Uterus (tissue), 4 donors: Measurements from ENCODE around the gene TMCO4. TPM values are rescaled to one million over a fixed set of nuclear protein-coding genes. Genes with fewer than 3 reads are reported as not detected.
A peak's percentile ranks its signal among the peaks of the same experiment; 100 is the strongest.

Experiments
- DNase-seq, 2 donors: peaks; one replicate each; pipeline ENCODE4 v3.0.0-alpha.2; 2019 to 2020
- H3K27ac ChIP-seq, 2 donors: fragments of 200-600 bp; sonication (generic); 1 replicate in 1 of 2; 2 replicates in 1 of 2; pipeline ENCODE4 v1.5.1; 2016 to 2018
- H3K27me3 ChIP-seq, 2 donors: fragments of 200-600 bp; sonication (generic); one replicate each; pipeline ENCODE4 v1.5.1; 2018 to 2019; ENCODE audit warnings: control low read depth in 1 of 2
- H3K36me3 ChIP-seq, 2 donors: fragments of 200-600 bp; sonication (generic); one replicate each; pipeline ENCODE4 v1.5.1; 2019; ENCODE audit warnings: control low read depth in 1 of 2
- H3K4me1 ChIP-seq, 2 donors: fragments of 200-600 bp; sonication (generic); one replicate each; pipeline ENCODE4 v1.5.1; 2018 to 2019; ENCODE audit warnings: control low read depth in 1 of 2
- H3K4me3 ChIP-seq, 2 donors: fragments of 200-600 bp; sonication (generic); 1 replicate in 1 of 2; 2 replicates in 1 of 2; pipeline ENCODE4 v1.5.1; 2018 to 2019; ENCODE audit warnings: mild to moderate bottlenecking in 1 of 2
- H3K9me3 ChIP-seq, 2 donors: fragments of 200-600 bp; sonication (generic); one replicate each; pipeline ENCODE4 v1.5.1; 2019; ENCODE audit warnings: control low read depth in 1 of 2
- POLR2A ChIP-seq, 2 donors: fragments of 450-650 bp; IDR thresholded peaks; one replicate each; pipeline ENCODE4 v1.6.1; 2016; ENCODE audit warnings: antibody characterized with exemption in 2 of 2, mild to moderate bottlenecking in 1 of 2, moderate library complexity in 1 of 2
- intact Hi-C: fragments of 100-400 bp; cut with DNase I; formaldehyde crosslinking; loops from one replicate; pipeline ENCODE4 v1.15.1; 2023; ENCODE audit warnings: low total_unique reads
- total RNA-seq, 4 donors: library from RNA; depleted of rRNA in 3 of 4; stranded (reverse); fragments of >200 nt in 3 of 4; gene quantifications; one replicate each; pipeline versions ENCODE4 v1.1.0 to v1.2.4, GENCODE V29; 2014 to 2023
- TF ChIP-seq, protein P1 (sequence below), 4 experiments: fragments of 200-600 bp in 2 of 4; fragments of 450-650 bp in 2 of 4; sonication (generic) in 2 of 4; IDR thresholded peaks; one replicate each; pipeline ENCODE4 v1.5.1; 2016 to 2019; ENCODE audit warnings: antibody characterized with exemption in 4 of 4, mild to moderate bottlenecking in 2 of 4, moderate library complexity in 1 of 4
- donor health status: DM: yes; HTN: yes; CAD: no.

The TMCO4 gene
- total RNA-seq, 4 donors from 2014 or later: 11.8 to 41.2 (median 21.8) TPM

DNA sequence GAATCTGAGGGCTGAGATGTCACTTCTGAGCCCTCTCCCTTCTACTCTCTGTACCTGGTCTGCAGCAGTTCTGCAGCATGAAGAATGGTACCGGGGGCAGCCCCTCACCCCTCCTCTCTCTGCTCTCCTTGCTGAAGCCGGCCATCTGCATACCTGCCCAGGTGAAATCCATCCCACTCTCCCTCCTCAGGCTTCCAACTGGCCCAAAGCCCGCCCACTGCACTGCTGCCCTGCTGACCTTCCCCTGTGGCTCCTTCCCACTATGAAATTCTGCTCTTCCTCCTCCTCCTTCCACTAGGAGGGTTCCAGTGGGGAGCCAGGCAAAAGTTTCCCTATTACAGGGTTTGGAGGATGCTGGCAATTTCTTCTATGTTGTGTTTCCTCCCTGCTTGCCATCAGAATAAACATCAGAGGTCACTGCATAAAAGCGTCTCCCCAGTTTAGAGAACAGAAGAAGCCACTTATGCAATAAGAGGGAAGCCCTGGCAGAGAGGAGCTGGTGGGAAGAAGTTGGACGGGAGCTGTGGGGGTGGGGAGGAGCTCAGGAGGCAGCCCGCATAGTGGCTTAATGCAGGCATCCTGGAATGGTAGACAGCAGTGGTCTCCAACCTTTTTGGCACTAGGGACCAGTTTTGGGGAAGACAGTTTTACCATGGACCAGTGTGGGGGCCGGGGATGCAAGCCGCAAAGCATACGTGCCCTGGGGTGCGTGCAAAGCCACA is 30.3 kb downstream of the TMCO4 start:
- TF ChIP-seq, protein P1, sequence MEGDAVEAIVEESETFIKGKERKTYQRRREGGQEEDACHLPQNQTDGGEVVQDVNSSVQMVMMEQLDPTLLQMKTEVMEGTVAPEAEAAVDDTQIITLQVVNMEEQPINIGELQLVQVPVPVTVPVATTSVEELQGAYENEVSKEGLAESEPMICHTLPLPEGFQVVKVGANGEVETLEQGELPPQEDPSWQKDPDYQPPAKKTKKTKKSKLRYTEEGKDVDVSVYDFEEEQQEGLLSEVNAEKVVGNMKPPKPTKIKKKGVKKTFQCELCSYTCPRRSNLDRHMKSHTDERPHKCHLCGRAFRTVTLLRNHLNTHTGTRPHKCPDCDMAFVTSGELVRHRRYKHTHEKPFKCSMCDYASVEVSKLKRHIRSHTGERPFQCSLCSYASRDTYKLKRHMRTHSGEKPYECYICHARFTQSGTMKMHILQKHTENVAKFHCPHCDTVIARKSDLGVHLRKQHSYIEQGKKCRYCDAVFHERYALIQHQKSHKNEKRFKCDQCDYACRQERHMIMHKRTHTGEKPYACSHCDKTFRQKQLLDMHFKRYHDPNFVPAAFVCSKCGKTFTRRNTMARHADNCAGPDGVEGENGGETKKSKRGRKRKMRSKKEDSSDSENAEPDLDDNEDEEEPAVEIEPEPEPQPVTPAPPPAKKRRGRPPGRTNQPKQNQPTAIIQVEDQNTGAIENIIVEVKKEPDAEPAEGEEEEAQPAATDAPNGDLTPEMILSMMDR (IDR thresholded peaks at IDR 0.05): no peak
- no peak for DNase-seq
- no peaks in the 10 kb centered on the region for H3K27me3 ChIP-seq
- no peak overlapping the region for H3K27ac ChIP-seq
- intact Hi-C loops: no loop called here
- H3K4me1 ChIP-seq: no peaks in the 10 kb centered on the region
- H3K4me3 ChIP-seq: no peak overlapping the region
- H3K36me3 ChIP-seq: no peaks in the 10 kb centered on the region
- no peaks in the 10 kb centered on the region for H3K9me3 ChIP-seq

DNA sequence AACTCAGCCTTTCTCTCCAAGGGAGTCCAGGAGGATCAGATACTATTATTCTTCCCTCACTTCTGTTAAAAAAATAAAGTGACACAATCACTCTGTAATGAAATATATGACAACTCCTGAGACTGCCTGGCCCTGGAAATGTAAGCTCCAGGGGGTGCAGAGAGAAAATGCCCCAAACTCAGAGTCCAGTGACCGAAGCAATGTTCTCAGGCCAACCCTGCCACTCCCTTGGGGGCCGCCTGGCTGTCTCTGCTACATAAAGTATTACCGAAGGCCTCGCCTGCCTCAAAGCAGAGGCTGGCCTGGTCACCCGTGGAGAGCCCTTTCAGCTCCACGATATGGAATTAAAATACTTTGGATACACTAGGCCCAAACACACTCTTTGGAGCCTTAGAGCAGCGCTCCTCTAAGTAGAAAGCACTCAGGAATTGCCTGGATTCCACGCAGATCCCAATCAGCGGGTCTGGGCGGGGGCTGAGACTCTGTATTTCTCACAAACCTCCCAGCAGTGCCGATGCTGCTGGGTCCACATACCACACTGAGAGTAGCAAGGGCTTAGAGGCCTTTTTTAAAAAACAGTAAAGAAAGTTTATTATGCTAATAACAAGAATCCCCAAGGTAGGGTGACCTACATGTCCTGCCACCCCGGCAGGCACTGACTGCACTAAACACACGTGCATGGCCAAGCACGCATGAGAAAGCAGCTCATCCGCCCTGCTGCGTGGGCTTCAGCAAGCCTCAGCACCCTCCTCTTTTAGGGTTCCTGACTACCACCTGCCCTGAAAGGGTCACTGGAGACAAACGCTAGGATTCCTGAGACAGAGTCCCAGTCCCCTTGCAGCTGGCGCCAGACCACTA is 31.1 kb downstream of the TMCO4 start:
- H3K27ac ChIP-seq: no peak overlapping the region
- no peaks in the 10 kb centered on the region for H3K4me1 ChIP-seq
- no peak overlapping the region for H3K4me3 ChIP-seq
- no peak for TF ChIP-seq POLR2A (IDR thresholded peaks at IDR 0.05)
- TF ChIP-seq, protein P1 (IDR thresholded peaks at IDR 0.05): no peak
- intact Hi-C loops: no loop called here
- H3K27me3 ChIP-seq: no peaks in the 10 kb centered on the region
- DNase-seq: no peak
- no peaks in the 10 kb centered on the region for H3K9me3 ChIP-seq
- H3K36me3 ChIP-seq: no peaks in the 10 kb centered on the region

DNA sequence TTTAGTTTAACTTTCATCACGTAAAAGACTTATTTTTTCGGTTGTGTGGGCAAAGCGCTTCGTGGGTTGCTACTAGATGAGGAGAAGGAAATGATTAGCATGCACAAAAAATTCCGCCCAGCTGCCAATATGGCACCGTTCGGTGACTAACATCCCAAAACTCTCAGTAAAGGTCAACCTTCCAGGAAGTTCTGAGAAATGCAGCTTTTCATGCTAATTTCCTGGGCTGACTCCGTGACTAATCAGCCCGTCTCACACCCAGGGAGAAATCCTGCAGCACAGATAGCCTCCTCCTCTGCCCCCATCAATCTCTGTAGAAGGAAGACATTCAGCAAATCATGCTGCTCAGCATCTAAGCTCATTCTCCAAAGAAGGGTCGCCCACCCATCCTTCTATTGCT is 34.1 kb downstream of the TMCO4 start:
- Histone ChIP-seq H3K36me3 (no peaks in the 10 kb centered on the region), H3K4me3 (no peak overlapping the region), H3K27ac (no peak overlapping the region), H3K27me3 (no peaks in the 10 kb centered on the region), H3K4me1 (no peaks in the 10 kb centered on the region), H3K9me3 (no peaks in the 10 kb centered on the region)
- intact Hi-C loops: no loop called here
- TF ChIP-seq, protein P1 (IDR thresholded peaks at IDR 0.05): no peak
- TF ChIP-seq POLR2A (IDR thresholded peaks at IDR 0.05): no peak
- no peak for DNase-seq

GRCh38 chr1:19764848-19765247 is 34.9 kb downstream of the TMCO4 start:
- Histone ChIP-seq H3K27ac (no peak overlapping the region), H3K9me3 (no peaks in the 10 kb centered on the region), H3K27me3 (no peaks in the 10 kb centered on the region), H3K4me1 (no peaks in the 10 kb centered on the region), H3K36me3 (no peaks in the 10 kb centered on the region), H3K4me3 (no peak overlapping the region)
- TF ChIP-seq, protein P1 (IDR thresholded peaks at IDR 0.05): no peak
- no peak for TF ChIP-seq POLR2A (IDR thresholded peaks at IDR 0.05)
- intact Hi-C loops: no loop called here
- no peak for DNase-seq

- H3K27me3 ChIP-seq: no peaks in the 10 kb centered on the region
- H3K4me1 ChIP-seq: no peaks in the 10 kb centered on the region
- H3K36me3 ChIP-seq: no peaks in the 10 kb centered on the region
- intact Hi-C loops: no loop called here
- peak in 1 of 2 donors; percentile 30 for DNase-seq
- TF ChIP-seq POLR2A (IDR thresholded peaks at IDR 0.05): no peak
- TF ChIP-seq, protein P1 (IDR thresholded peaks at IDR 0.05): peak; percentile 38 to 59 (median 54)
- no peak overlapping the region for H3K27ac ChIP-seq
- no peaks in the 10 kb centered on the region for H3K9me3 ChIP-seq
- no peak overlapping the region for H3K4me3 ChIP-seq
These were observed 37.4 kb downstream of the TMCO4 start for GRCh38 chr1:19762175-19762779.
